ENCODE data around the gene PSD2. TPM values are rescaled to one million over a fixed set of nuclear protein-coding genes. Genes with fewer than 3 reads are reported as not detected.

Gene PSD2
- polyA plus RNA-seq, 3 donors, result not detected

- intact Hi-C loops (cut with micrococcal nuclease), result no loop called here
- H2AFZ ChIP-seq (ENCODE audit: insufficient read depth, low read depth, low read length, poor library complexity, severe bottlenecking), result no peak overlapping the region
- peaks cover 8 to 24% (median 22%) of the 10 kb centered on the region in 3 donors for H3K27me3 Mint-ChIP-seq (ENCODE audit: low read depth in 3 of 3)
- H3K4me2 ChIP-seq (replicated peaks; ENCODE audit: extremely low read depth, low read length, poor library complexity, severe bottlenecking), result no peak overlapping the region
- TF ChIP-seq CTCF (IDR thresholded peaks at IDR 0.05), result no peak
- peaks cover 0 to 12% (median 2%) of the 10 kb centered on the region in 7 donors for H3K9me3 Mint-ChIP-seq
- no peaks in the 10 kb centered on the region for H3K36me3 ChIP-seq (replicated peaks in 1 of 2; ENCODE audit: control insufficient read depth in 1 of 2, insufficient read depth in 2 of 2, low read length in 2 of 2)
- no peak for DNase-seq
- H3K4me3 Mint-ChIP-seq, result no peak overlapping the region
- H3K9ac ChIP-seq (ENCODE audit: insufficient read depth, low read length, poor library complexity, severe bottlenecking), result no peak overlapping the region
- WGBS (ENCODE audit: insufficient coverage), result 73% methylated on average over 2 of the region's 3 CpGs
- H3K79me2 ChIP-seq (ENCODE audit: insufficient read depth, low read length), result no peaks in the 10 kb centered on the region
- no peaks in the 10 kb centered on the region for H3K4me1 Mint-ChIP-seq
- H3K4me3 ChIP-seq (replicated peaks in 1 of 3; ENCODE audit: low read depth in 2 of 3, low read length in 3 of 3), result no peak overlapping the region
- no peak overlapping the region for H3K27ac Mint-ChIP-seq
- H4K20me1 ChIP-seq (ENCODE audit: insufficient read depth, low read length), result no peaks in the 10 kb centered on the region
- peaks cover 0 to 16% of the 10 kb centered on the region in 2 donors for H3K27me3 ChIP-seq (ENCODE audit: control insufficient read depth in 2 of 2, insufficient read depth in 2 of 2, low read length in 2 of 2)
- no peaks in the 10 kb centered on the region for H3K4me1 ChIP-seq (ENCODE audit: control insufficient read depth in 1 of 2, insufficient read depth in 2 of 2, low read length in 2 of 2)
- H3K36me3 Mint-ChIP-seq, result no peaks in the 10 kb centered on the region
- H3K27ac ChIP-seq (ENCODE audit: low read depth in 1 of 2, low read length in 2 of 2), result no peak overlapping the region
- H3K9me3 ChIP-seq (replicated peaks in 1 of 2; ENCODE audit: control insufficient read depth in 1 of 2, insufficient read depth in 1 of 2, low read length in 2 of 2), result no peaks in the 10 kb centered on the region
Observed at GRCh38 chr5:139831624-139832023, 36.0 kb downstream of the PSD2 start.

DNA sequence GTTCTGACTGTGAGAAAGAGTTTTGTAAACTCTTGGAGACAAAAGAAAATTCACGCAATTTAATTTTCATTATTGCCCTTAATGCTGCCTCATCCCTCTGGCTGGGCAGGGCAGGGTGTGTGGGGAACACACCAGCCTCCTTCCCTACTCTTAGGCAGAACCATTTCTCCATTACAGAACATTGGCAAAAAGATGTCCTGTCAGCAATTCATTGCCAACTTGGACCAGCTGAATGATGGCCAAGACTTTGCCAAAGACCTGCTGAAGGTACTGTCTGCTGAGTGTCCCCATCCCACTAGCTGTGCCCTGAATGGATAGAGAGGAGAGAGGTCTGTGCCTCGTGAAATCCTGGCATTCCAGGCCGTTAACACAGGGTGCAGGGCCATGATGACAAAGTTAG, 37.9 kb downstream of the PSD2 start:
- H3K27me3 ChIP-seq (ENCODE audit: control insufficient read depth in 2 of 2, insufficient read depth in 2 of 2, low read length in 2 of 2), result peaks cover 0 to 16% of the 10 kb centered on the region in 2 donors
- no peaks in the 10 kb centered on the region for H3K79me2 ChIP-seq (ENCODE audit: insufficient read depth, low read length)
- no peak overlapping the region for H3K27ac Mint-ChIP-seq
- WGBS (ENCODE audit: insufficient coverage), result no CpG with 5 or more reads among the region's 3 CpGs
- H3K36me3 Mint-ChIP-seq, result no peaks in the 10 kb centered on the region
- no peak overlapping the region for H3K4me3 Mint-ChIP-seq
- no peak overlapping the region for H2AFZ ChIP-seq (ENCODE audit: insufficient read depth, low read depth, low read length, poor library complexity, severe bottlenecking)
- H3K27ac ChIP-seq (ENCODE audit: low read depth in 1 of 2, low read length in 2 of 2), result no peak overlapping the region
- DNase-seq, result no peak
- no peak overlapping the region for H3K4me3 ChIP-seq (replicated peaks in 1 of 3; ENCODE audit: low read depth in 2 of 3, low read length in 3 of 3)
- H3K4me2 ChIP-seq (replicated peaks; ENCODE audit: extremely low read depth, low read length, poor library complexity, severe bottlenecking), result no peak overlapping the region
- peaks cover 0 to 5% (median 0%) of the 10 kb centered on the region in 7 donors for H3K9me3 Mint-ChIP-seq
- peaks cover 7 to 21% (median 20%) of the 10 kb centered on the region in 3 donors for H3K27me3 Mint-ChIP-seq (ENCODE audit: low read depth in 3 of 3)
- no peaks in the 10 kb centered on the region for H3K4me1 ChIP-seq (ENCODE audit: control insufficient read depth in 1 of 2, insufficient read depth in 2 of 2, low read length in 2 of 2)
- no peak for TF ChIP-seq CTCF (IDR thresholded peaks at IDR 0.05)
- no peaks in the 10 kb centered on the region for H3K4me1 Mint-ChIP-seq
- H3K9ac ChIP-seq (ENCODE audit: insufficient read depth, low read length, poor library complexity, severe bottlenecking), result no peak overlapping the region
- no peaks in the 10 kb centered on the region for H3K36me3 ChIP-seq (replicated peaks in 1 of 2; ENCODE audit: control insufficient read depth in 1 of 2, insufficient read depth in 2 of 2, low read length in 2 of 2)
- intact Hi-C loops (cut with micrococcal nuclease), result no loop called here
- H4K20me1 ChIP-seq (ENCODE audit: insufficient read depth, low read length), result no peaks in the 10 kb centered on the region
- no peaks in the 10 kb centered on the region for H3K9me3 ChIP-seq (replicated peaks in 1 of 2; ENCODE audit: control insufficient read depth in 1 of 2, insufficient read depth in 1 of 2, low read length in 2 of 2)
